Measurements from ENCODE around the gene EIF2S3B.

EIF2S3B gene

GRCh38 chr12:10554756-10555481 lies 49.2 kb downstream of the EIF2S3B start:
- no peak for DNase-seq (ENCODE audit: low spot score)

- DNase-seq (ENCODE audit: low spot score) = no peak
Measured at GRCh38 chr12:10557329-10557728, 51.6 kb downstream of the EIF2S3B start.

DNA sequence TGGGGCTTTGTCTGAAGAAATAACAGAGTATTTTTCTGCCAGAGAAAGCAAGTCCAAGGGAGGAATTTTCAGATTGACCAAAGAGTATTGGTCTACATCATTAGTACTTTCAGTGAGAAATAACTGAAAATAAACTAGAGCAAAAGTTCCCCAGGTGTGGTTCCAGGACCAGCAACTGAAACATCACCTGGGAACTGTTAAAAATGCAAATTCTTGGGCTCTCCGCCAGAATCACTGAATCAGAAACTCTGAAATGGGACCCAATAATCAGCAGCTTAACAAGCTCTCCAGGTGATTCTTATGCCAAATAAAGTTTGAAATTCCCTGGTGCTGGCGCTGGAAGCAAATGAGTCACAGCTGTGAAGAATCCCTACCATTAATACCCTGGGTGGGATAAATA lies 52.1 kb downstream of the EIF2S3B start:
- DNase-seq (ENCODE audit: low spot score) = no peak
